GM19238 (cell line): ENCODE measurements around the gene DLG1.

Experiments
- DNase-seq: peaks from one replicate; pipeline ENCODE4 v3.0.0; 2011; ENCODE audit warnings: low spot score; ENCODE audit not compliant: insufficient read length

Gene DLG1

DNA sequence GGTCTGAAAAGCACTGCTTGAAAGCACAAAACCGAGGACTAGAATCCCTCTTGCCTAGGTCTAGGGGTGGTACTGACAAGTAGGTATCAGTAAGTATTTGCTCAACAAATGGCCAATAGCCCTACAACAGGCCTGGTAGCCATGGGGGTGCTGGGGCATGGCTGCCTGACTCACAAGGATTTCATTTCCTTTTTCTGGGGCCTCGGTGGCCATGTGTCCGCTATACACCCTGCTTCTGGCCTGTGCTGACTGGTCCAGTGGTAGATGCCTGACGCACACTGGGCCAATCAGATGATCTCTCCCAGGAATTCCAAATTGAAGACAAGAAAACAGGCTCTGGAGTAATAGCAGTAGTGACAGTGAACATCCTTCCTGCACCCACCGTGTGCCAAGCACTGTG, 298.2 kb downstream of the DLG1 start:
- DNase-seq = no peak

- no peak for DNase-seq
Measured at GRCh38 chr3:196998966-196999760, 299.2 kb downstream of the DLG1 start.

- no peak for DNase-seq
Measured at GRCh38 chr3:196997311-196997710, 301.1 kb downstream of the DLG1 start.

- no peak for DNase-seq
Measured at GRCh38 chr3:196996454-196997265, 301.8 kb downstream of the DLG1 start.

GRCh38 chr3:196995646-196996355, 302.6 kb downstream of the DLG1 start:
- no peak for DNase-seq

DNA sequence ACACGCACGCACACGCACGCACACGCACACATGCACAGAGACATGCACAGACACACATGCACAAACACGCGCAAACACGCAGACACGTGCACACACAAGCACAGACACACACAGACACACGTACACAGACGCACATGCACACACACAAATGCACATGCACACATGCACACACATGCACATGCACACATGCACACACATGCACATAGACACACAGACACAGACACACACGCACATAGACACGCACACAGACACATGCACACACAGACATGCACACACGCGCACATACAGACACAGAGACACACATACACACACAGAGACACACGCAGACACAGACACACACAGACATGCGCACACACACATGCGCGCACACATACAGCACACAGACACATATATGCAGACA, 303.4 kb downstream of the DLG1 start:
- DNase-seq = no peak

DNA sequence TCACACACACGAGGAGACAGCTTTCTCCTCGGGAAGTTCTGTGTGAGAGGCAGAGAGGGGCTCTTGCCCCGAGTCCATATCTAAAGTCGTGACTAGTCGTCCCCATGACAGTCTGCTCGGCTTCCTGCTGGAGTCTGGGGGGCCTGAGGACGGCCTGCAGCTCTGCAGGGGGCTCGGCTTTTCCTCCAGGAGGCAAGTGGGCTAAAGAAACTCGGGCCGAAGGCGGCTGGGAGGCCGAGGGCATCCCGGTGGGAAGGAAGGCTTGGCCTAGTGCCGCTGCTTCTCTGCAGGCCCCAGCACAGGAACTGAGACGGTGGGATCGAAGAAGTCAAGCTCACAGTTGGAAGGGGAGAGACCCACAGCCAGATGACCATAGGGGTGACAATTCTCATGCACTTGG, 304.4 kb downstream of the DLG1 start:
- no peak for DNase-seq
